H9 (cell line): ENCODE results near the gene DPF1. TPM values are rescaled to one million over a fixed set of nuclear protein-coding genes. Genes with fewer than 3 reads are reported as not detected.

Source experiments
- DNase-seq: peaks from one replicate; pipeline ENCODE4 v3.0.0-alpha.2; 2017
- H2AFZ ChIP-seq: one replicate; pipeline ENCODE4 v1.6.1; 2013; ENCODE audit warnings: mild to moderate bottlenecking, low read length, control low read depth, moderate library complexity
- H2AK5ac ChIP-seq: 2 replicates; pipeline ENCODE4 v1.6.1; 2013; ENCODE audit warnings: low read length, control low read depth, mixed read lengths; ENCODE audit not compliant: insufficient read length
- H2BK120ac ChIP-seq: one replicate; pipeline ENCODE4 v1.6.1; 2013; ENCODE audit warnings: low read depth, mild to moderate bottlenecking, low read length, control low read depth, inconsistent platforms; ENCODE audit not compliant: poor library complexity, severe bottlenecking
- H2BK12ac ChIP-seq: 2 replicates; pipeline ENCODE4 v1.6.1; 2013; ENCODE audit warnings: low read length, control low read depth, mixed read lengths, low read depth; ENCODE audit not compliant: insufficient read length
- H2BK15ac ChIP-seq: 2 replicates; pipeline ENCODE4 v1.6.1; 2013; ENCODE audit warnings: low read depth, low read length, control low read depth
- H2BK20ac ChIP-seq: one replicate; pipeline ENCODE4 v1.6.1; 2013; ENCODE audit warnings: low read depth, mild to moderate bottlenecking, low read length, control low read depth, inconsistent platforms; ENCODE audit not compliant: poor library complexity, severe bottlenecking
- H2BK5ac ChIP-seq: 2 replicates; pipeline ENCODE4 v1.6.1; 2013; ENCODE audit warnings: low read length, control low read depth, mixed read lengths; ENCODE audit not compliant: insufficient read length
- H3K14ac ChIP-seq: 2 replicates; pipeline ENCODE4 v1.6.1; 2013; ENCODE audit warnings: low read length, control low read depth; ENCODE audit not compliant: insufficient read depth
- H3K18ac ChIP-seq: 2 replicates; pipeline ENCODE4 v1.6.1; 2013; ENCODE audit warnings: low read depth, mild to moderate bottlenecking, mixed read lengths, low read length, control low read depth; ENCODE audit not compliant: insufficient read length
- H3K23ac ChIP-seq: 2 replicates; pipeline ENCODE4 v1.6.1; 2013; ENCODE audit warnings: low read length, control low read depth, mixed read lengths, low read depth; ENCODE audit not compliant: insufficient read length
- H3K23me2 ChIP-seq: 2 replicates; pipeline ENCODE4 v1.6.1; 2013; ENCODE audit warnings: low read depth, mild to moderate bottlenecking, mixed read lengths, low read length, control low read depth; ENCODE audit not compliant: insufficient read length, poor library complexity, severe bottlenecking
- H3K27ac ChIP-seq: 2 replicates; pipeline ENCODE4 v1.5.1; 2013; ENCODE audit warnings: low read length, control low read depth, mixed read lengths, low read depth; ENCODE audit not compliant: insufficient read length
- H3K27me3 ChIP-seq: 2 replicates; pipeline ENCODE4 v1.6.1; 2013; ENCODE audit warnings: low read length, control low read depth, inconsistent platforms; ENCODE audit not compliant: insufficient read depth
- H3K4ac ChIP-seq: 2 replicates; pipeline ENCODE4 v1.6.1; 2013; ENCODE audit warnings: low read depth, mild to moderate bottlenecking, control low read depth, inconsistent platforms, low read length, moderate library complexity
- H3K4me1 ChIP-seq: 2 replicates; pipeline ENCODE4 v1.6.1; 2013; ENCODE audit warnings: low read length, control low read depth, inconsistent platforms; ENCODE audit not compliant: insufficient read depth
- H3K4me2 ChIP-seq: 2 replicates; pipeline ENCODE4 v1.6.1; 2013; ENCODE audit warnings: low read length, control low read depth, mixed read lengths; ENCODE audit not compliant: insufficient read length, insufficient read depth
- H3K56ac ChIP-seq: 2 replicates; pipeline ENCODE4 v1.6.1; 2013; ENCODE audit warnings: low read depth, mild to moderate bottlenecking, mixed read lengths, low read length, control low read depth; ENCODE audit not compliant: insufficient read length
- H3K79me1 ChIP-seq: 2 replicates; pipeline ENCODE4 v1.6.1; 2013; ENCODE audit warnings: low read depth, mild to moderate bottlenecking, moderate library complexity, low read length, control low read depth, inconsistent platforms; ENCODE audit not compliant: insufficient read depth, poor library complexity, severe bottlenecking
- H3K79me2 ChIP-seq: 2 replicates; pipeline ENCODE4 v1.6.1; 2013; ENCODE audit warnings: low read length, control low read depth, inconsistent platforms; ENCODE audit not compliant: insufficient read depth
- H3K9ac ChIP-seq: 2 replicates; pipeline ENCODE4 v1.6.1; 2013; ENCODE audit warnings: low read length, control low read depth, mixed read lengths; ENCODE audit not compliant: insufficient read length; ENCODE audit errors: extremely low read depth
- H3K9me3 ChIP-seq: one replicate; pipeline ENCODE4 v1.6.1; 2013; ENCODE audit warnings: low read depth, low read length, inconsistent platforms; ENCODE audit not compliant: control insufficient read depth
- H3T11ph ChIP-seq: one replicate; pipeline ENCODE4 v1.6.1; 2013; ENCODE audit warnings: mild to moderate bottlenecking, low read length, control low read depth, inconsistent platforms
- H4K20me1 ChIP-seq: one replicate; pipeline ENCODE4 v1.6.1; 2013; ENCODE audit not compliant: control insufficient read depth, insufficient read length, insufficient read depth
- H4K5ac ChIP-seq: 2 replicates; pipeline ENCODE4 v1.6.1; 2013; ENCODE audit warnings: low read depth, mild to moderate bottlenecking, mixed read lengths, low read length, control low read depth; ENCODE audit not compliant: insufficient read length
- H4K8ac ChIP-seq: replicated peaks from 2 replicates; pipeline ENCODE4 v1.6.1; 2013; ENCODE audit warnings: low read length, control low read depth, mixed read lengths, low read depth; ENCODE audit not compliant: insufficient read length
- H4K91ac ChIP-seq: 2 replicates; pipeline ENCODE4 v1.6.1; 2013; ENCODE audit warnings: low read depth, mild to moderate bottlenecking, moderate library complexity, mixed read lengths, low read length, control low read depth; ENCODE audit not compliant: insufficient read length
- H3K27ac Mint-ChIP-seq, 3 experiments: 2 replicates in 2 of 3; 3 replicates in 1 of 3; pipeline ENCODE4 v1.8.0; 2020 to 2021; ENCODE audit warnings: mixed read lengths in 3 of 3, mild to moderate bottlenecking in 1 of 3, moderate library complexity in 1 of 3
- H3K27me3 Mint-ChIP-seq: 2 replicates; pipeline ENCODE4 v1.8.0; 2021; ENCODE audit warnings: low read depth, mild to moderate bottlenecking, moderate library complexity, mixed read lengths
- H3K36me3 Mint-ChIP-seq, 3 experiments: 2 replicates in 2 of 3; 3 replicates in 1 of 3; pipeline ENCODE4 v1.8.0; 2020 to 2021; ENCODE audit warnings: low read depth in 3 of 3, mixed read lengths in 3 of 3; ENCODE audit not compliant: insufficient read depth in 1 of 3
- H3K4me1 Mint-ChIP-seq, 2 experiments: 2 replicates each; pipeline ENCODE4 v1.8.0; 2020; ENCODE audit warnings: mixed read lengths in 2 of 2
- H3K4me3 Mint-ChIP-seq, 2 experiments: 2 replicates in 1 of 2; 3 replicates in 1 of 2; pipeline ENCODE4 v1.8.0; 2020 to 2021; ENCODE audit warnings: mild to moderate bottlenecking in 2 of 2, mixed read lengths in 2 of 2, moderate library complexity in 1 of 2
- H3K9me3 Mint-ChIP-seq, 2 experiments: 2 replicates in 1 of 2; 3 replicates in 1 of 2; pipeline ENCODE4 v1.8.0; 2020; ENCODE audit warnings: mild to moderate bottlenecking in 2 of 2, mixed read lengths in 2 of 2, moderate library complexity in 1 of 2
- WGBS: extraction: QIAGEN DNeasy Blood & Tissue Kit; methylation state at CpG from one replicate; pipeline ENCODE4 v1.1.7; 2013; ENCODE audit warnings: missing lambda C conversion rate, low lambda C conversion rate, mixed read lengths; ENCODE audit not compliant: insufficient read length; ENCODE audit errors: extremely low coverage; 5-methylcytosine and 5-hydroxymethylcytosine counted together
- total RNA-seq: library from RNA; stranded (reverse); gene quantifications from 2 replicates; pipeline ENCODE4 v1.2.1, GENCODE V29; 2021
- TF ChIP-seq, protein P1 (sequence below): fragments of 200-600 bp; sonication (generic); conservative IDR thresholded peaks from 3 replicates; pipeline ENCODE4 v1.8.0; 2021; ENCODE audit warnings: antibody characterized with exemption, mild to moderate bottlenecking

The DPF1 gene
- total RNA-seq, 1 experiment from 2014 or later = 12.0 TPM

DNA sequence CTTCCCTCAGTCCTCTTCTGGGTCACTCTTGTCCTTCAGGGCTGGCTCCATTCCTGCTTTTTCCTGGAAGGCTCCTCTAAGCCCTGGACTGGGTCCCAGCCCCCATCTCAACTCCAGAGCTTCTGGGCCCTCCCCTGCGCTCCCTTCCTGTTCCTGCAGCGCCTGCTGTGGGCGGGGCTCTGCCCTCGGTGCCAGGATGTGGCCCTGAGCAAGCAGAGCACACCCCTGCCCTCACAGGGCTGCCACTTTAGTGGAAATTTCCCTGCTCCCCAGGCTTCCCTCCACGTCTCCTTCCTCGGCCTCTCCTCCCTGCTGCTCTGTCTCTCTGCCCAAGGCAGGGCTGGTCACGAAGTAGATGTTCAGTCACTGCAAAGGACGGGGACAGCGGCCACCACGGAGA, 28.8 kb downstream of the DPF1 start:
- TF ChIP-seq, protein P1, sequence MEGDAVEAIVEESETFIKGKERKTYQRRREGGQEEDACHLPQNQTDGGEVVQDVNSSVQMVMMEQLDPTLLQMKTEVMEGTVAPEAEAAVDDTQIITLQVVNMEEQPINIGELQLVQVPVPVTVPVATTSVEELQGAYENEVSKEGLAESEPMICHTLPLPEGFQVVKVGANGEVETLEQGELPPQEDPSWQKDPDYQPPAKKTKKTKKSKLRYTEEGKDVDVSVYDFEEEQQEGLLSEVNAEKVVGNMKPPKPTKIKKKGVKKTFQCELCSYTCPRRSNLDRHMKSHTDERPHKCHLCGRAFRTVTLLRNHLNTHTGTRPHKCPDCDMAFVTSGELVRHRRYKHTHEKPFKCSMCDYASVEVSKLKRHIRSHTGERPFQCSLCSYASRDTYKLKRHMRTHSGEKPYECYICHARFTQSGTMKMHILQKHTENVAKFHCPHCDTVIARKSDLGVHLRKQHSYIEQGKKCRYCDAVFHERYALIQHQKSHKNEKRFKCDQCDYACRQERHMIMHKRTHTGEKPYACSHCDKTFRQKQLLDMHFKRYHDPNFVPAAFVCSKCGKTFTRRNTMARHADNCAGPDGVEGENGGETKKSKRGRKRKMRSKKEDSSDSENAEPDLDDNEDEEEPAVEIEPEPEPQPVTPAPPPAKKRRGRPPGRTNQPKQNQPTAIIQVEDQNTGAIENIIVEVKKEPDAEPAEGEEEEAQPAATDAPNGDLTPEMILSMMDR = no peak
- Histone ChIP-seq H3T11ph (no peak overlapping the region), H3K27me3 (no peaks in the 10 kb centered on the region), H2BK120ac (no peak overlapping the region), H3K27ac (no peak overlapping the region), H3K9me3 (no peaks in the 10 kb centered on the region), H3K4me1 (no peaks in the 10 kb centered on the region), H2BK20ac (no peak overlapping the region), H3K23me2 (no peaks in the 10 kb centered on the region), H2BK15ac (no peak overlapping the region), H4K91ac (no peak overlapping the region), H2BK5ac (no peak overlapping the region), H3K79me1 (no peaks in the 10 kb centered on the region), H3K4me2 (no peak overlapping the region), H4K8ac (no peak overlapping the region), H2BK12ac (no peak overlapping the region), H3K56ac (no peak overlapping the region), H4K5ac (no peak overlapping the region), H3K18ac (no peak overlapping the region), H3K79me2 (no peaks in the 10 kb centered on the region), H3K23ac (no peak overlapping the region), H2AFZ (no peak overlapping the region), H2AK5ac (no peak overlapping the region), H3K4ac (no peak overlapping the region), H3K9ac (no peak overlapping the region), H3K14ac (no peak overlapping the region), H4K20me1 (no peaks in the 10 kb centered on the region)
- no peaks in the 10 kb centered on the region; a peak in 1 of 5 replicates for H3K9me3 Mint-ChIP-seq
- DNase-seq = no peak
- peaks cover 14 to 21% (median 14%) of the 10 kb centered on the region in 3 experiments for H3K36me3 Mint-ChIP-seq
- peak overlapping the region in 2 of 3 experiments; percentile 36 to 92; a peak in 5 of 7 replicates for H3K27ac Mint-ChIP-seq
- no peaks in the 10 kb centered on the region; a peak in 1 of 4 replicates for H3K4me1 Mint-ChIP-seq
- H3K27me3 Mint-ChIP-seq = peaks cover 1% of the 10 kb centered on the region; the same call in 1 of the 2 replicates
- H3K4me3 Mint-ChIP-seq = no peak overlapping the region
- no CpG with 5 or more reads among the region's 10 CpGs for WGBS
